T-cell (primary cell): ENCODE data around the gene ECM1. TPM values are rescaled to one million over a fixed set of nuclear protein-coding genes. Genes with fewer than 3 reads are reported as not detected.

ENCODE experiments used
- ATAC-seq, 4 experiments: fragments of 200-7000 bp in 3 of 4; fragments of 150-1000 bp in 1 of 4; cut with Tn5 transposase; replicated peaks in 1 of 4; 1 replicate in 3 of 4; 2 replicates in 1 of 4; pipeline ENCODE4 v1.10.0; 2021; ENCODE audit warnings: moderate library complexity in 3 of 4, mild to moderate bottlenecking in 2 of 4, moderate number of reproducible peaks in 1 of 4
- CTCF ChIA-PET, 2 donors: fragments of 300-600 bp; sonication (Branson Sonifier 250); formaldehyde crosslinking; loops; one replicate each; lab custom pipeline; 2022; ENCODE audit warnings: antibody characterized with exemption in 2 of 2; lab: Charles Lee
- POLR2A ChIA-PET, 2 donors: fragments of 300-600 bp; sonication (Branson Sonifier 250); formaldehyde crosslinking; loops; one replicate each; lab custom pipeline; 2022; ENCODE audit warnings: antibody characterized with exemption in 2 of 2; lab: Charles Lee
- DNase-seq, 35 experiments: peaks; one replicate each; pipeline versions ENCODE4 v3.0.0 to v3.0.0-alpha.2; 2013 to 2023
- H3K27ac ChIP-seq: one replicate; pipeline ENCODE4 v1.5.1; 2013; ENCODE audit warnings: low read length
- H3K27me3 ChIP-seq, 2 experiments: replicated peaks in 1 of 2; 1 replicate in 1 of 2; 2 replicates in 1 of 2; pipeline versions ENCODE4 v1.6.1 to v1.7.0; 2013; ENCODE audit warnings: low read length in 1 of 2, mixed read lengths in 1 of 2; ENCODE audit not compliant: control insufficient read depth in 2 of 2, insufficient read depth in 2 of 2; ENCODE audit errors: extremely low read depth in 1 of 2
- H3K36me3 ChIP-seq, 2 donors: 1 replicate in 1 of 2; 2 replicates in 1 of 2; pipeline versions ENCODE4 v1.6.1 to v1.7.0; 2013; ENCODE audit warnings: low read length in 1 of 2; ENCODE audit not compliant: control insufficient read depth in 2 of 2, insufficient read depth in 1 of 2; ENCODE audit errors: extremely low read depth in 1 of 2
- H3K4me1 ChIP-seq, 2 experiments: 1 replicate in 1 of 2; 2 replicates in 1 of 2; pipeline versions ENCODE4 v1.6.1 to v1.7.0; 2013; ENCODE audit warnings: low read length in 2 of 2, mixed read lengths in 1 of 2; ENCODE audit not compliant: insufficient read depth in 2 of 2, control insufficient read depth in 1 of 2; ENCODE audit errors: extremely low read depth in 1 of 2
- H3K4me3 ChIP-seq, 2 donors: 1 replicate in 1 of 2; 2 replicates in 1 of 2; pipeline versions ENCODE4 v1.5.1 to v1.7.0; 2013; ENCODE audit warnings: mild to moderate bottlenecking in 2 of 2, low read length in 1 of 2, moderate library complexity in 1 of 2; ENCODE audit not compliant: control insufficient read depth in 1 of 2; ENCODE audit errors: extremely low read depth in 1 of 2
- H3K9me3 ChIP-seq: 2 replicates; pipeline ENCODE4 v1.7.0; 2013
- H3K27ac Mint-ChIP-seq, 2 donors: one replicate each; pipeline ENCODE4 v1.8.0; 2020 to 2021; ENCODE audit warnings: mild to moderate bottlenecking in 2 of 2, mixed read lengths in 2 of 2
- H3K27me3 Mint-ChIP-seq, 2 donors: one replicate each; pipeline ENCODE4 v1.8.0; 2021 to 2022; ENCODE audit warnings: mixed read lengths in 2 of 2
- H3K36me3 Mint-ChIP-seq: one replicate; pipeline ENCODE4 v1.8.0; 2021; ENCODE audit warnings: mixed read lengths
- H3K4me1 Mint-ChIP-seq, 3 donors: one replicate each; pipeline ENCODE4 v1.8.0; 2020 to 2022; ENCODE audit warnings: mixed read lengths in 3 of 3, mild to moderate bottlenecking in 1 of 3
- H3K4me3 Mint-ChIP-seq, 3 donors: one replicate each; pipeline ENCODE4 v1.8.0; 2020 to 2022; ENCODE audit warnings: mild to moderate bottlenecking in 3 of 3, mixed read lengths in 3 of 3, moderate library complexity in 3 of 3
- H3K9me3 Mint-ChIP-seq, 3 donors: one replicate each; pipeline ENCODE4 v1.8.0; 2020 to 2022; ENCODE audit warnings: mixed read lengths in 3 of 3
- WGBS: methylation state at CpG from one replicate; pipeline ENCODE4 v1.1.5; 2013; ENCODE audit warnings: missing lambda C conversion rate; ENCODE audit not compliant: insufficient coverage; 5-methylcytosine and 5-hydroxymethylcytosine counted together
- total RNA-seq, 35 experiments: library from RNA in 6 of 35; stranded (reverse) in 6 of 35; fragments of 120-200 nt in 1 of 35; gene quantifications; one replicate each; pipeline versions ENCODE4 v1.2.1 to v1.2.4 and lab custom pipeline; 2013 to 2026

The ECM1 gene
- total RNA-seq, 5 donors from 2014 or later (not counting 1 experiment from before 2014, with no cell fraction given), result 0.25 to 2.9 (median 1.2) TPM

DNA sequence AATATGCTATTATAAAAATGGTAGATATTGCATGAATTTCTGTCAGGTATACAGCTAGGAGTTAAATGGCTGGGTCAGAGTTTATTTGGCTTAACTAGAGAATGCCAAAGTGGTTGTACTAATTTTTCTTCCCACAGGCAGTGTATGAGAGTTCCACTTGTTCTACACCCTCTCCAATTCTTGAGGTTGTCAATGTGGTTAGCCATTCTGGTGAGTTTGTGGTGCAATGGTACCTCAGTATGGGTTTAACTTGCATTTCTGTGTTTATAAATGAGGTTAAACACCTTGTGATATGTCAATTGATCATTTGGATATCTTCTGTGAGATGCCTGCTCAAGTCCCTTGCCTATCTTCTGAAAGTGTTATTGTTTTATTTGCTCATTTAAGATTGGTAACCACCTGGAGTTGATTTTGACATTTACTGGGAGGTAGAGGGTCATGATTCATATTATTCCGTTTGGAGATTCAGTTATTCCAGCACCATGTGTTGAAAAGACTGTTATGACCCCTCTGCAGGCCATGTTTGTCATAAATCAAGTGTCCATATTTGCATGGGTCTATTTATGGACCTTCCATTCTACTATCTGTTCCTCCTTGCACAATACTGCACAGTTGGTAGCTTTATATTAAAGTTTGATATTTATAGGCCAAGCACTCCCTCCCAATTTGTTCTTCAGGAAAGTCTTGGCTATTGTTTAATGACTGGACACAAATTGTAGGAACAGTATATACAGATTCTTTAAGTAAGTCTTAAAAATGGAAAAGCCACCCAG lies 13.5 kb downstream of the ECM1 start:
- H3K4me3 Mint-ChIP-seq, result no peak overlapping the region
- H3K9me3 Mint-ChIP-seq, result no peaks in the 10 kb centered on the region
- H3K4me1 Mint-ChIP-seq, result peaks cover 4 to 8% (median 5%) of the 10 kb centered on the region in 3 donors
- no CpG with 5 or more reads among the region's 1 CpG for WGBS
- ATAC-seq, result no peak
- POLR2A ChIA-PET, result no interaction called here
- Histone ChIP-seq H3K36me3 (no peaks in the 10 kb centered on the region), H3K27ac (no peak overlapping the region), H3K27me3 (no peaks in the 10 kb centered on the region), H3K4me1 (peaks cover 0 to 1% of the 10 kb centered on the region in 2 experiments), H3K9me3 (no peaks in the 10 kb centered on the region), H3K4me3 (no peak overlapping the region)
- no peak overlapping the region for H3K27ac Mint-ChIP-seq
- H3K27me3 Mint-ChIP-seq, result no peaks in the 10 kb centered on the region
- no peaks in the 10 kb centered on the region for H3K36me3 Mint-ChIP-seq
- CTCF ChIA-PET, result interaction anchor here in 1 of 2 donors (0.6 kb wide), 1 partner anchor 83 kb away, joined by 3 read pairs; no protein-coding TSS in a partner anchor
- no peak for DNase-seq

DNA sequence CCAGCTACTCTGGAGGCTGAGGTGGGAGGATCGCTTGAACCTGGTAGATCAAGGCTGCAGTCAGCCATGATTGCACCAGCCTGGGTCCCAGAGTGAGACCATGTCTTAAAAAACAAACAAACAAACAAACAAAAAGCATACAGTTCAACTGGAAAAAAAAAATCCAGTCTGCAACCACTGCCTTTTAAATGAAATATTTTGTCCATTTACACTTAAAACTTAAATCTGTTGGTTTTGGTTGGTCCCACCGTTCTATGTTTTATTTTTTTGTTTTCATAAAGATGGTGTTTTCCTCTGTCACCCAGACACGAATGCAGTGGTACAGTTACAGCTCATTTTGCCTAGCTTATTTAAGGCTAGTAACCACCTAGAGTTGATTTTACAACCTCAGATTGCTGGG lies 17.4 kb downstream of the ECM1 start:
- H3K4me1 Mint-ChIP-seq, result no peaks in the 10 kb centered on the region
- H3K9me3 Mint-ChIP-seq, result no peaks in the 10 kb centered on the region
- POLR2A ChIA-PET, result no interaction called here
- WGBS, result 80% methylated on average over 1 of the region's 3 CpGs
- no peaks in the 10 kb centered on the region for H3K27me3 Mint-ChIP-seq
- Histone ChIP-seq H3K27ac (no peak overlapping the region), H3K27me3 (no peaks in the 10 kb centered on the region), H3K36me3 (no peaks in the 10 kb centered on the region), H3K4me1 (no peaks in the 10 kb centered on the region), H3K4me3 (no peak overlapping the region), H3K9me3 (no peaks in the 10 kb centered on the region)
- H3K36me3 Mint-ChIP-seq, result no peaks in the 10 kb centered on the region
- H3K27ac Mint-ChIP-seq, result no peak overlapping the region
- no peak for ATAC-seq
- H3K4me3 Mint-ChIP-seq, result no peak overlapping the region
- CTCF ChIA-PET, result no interaction called here
- no peak for DNase-seq

DNA sequence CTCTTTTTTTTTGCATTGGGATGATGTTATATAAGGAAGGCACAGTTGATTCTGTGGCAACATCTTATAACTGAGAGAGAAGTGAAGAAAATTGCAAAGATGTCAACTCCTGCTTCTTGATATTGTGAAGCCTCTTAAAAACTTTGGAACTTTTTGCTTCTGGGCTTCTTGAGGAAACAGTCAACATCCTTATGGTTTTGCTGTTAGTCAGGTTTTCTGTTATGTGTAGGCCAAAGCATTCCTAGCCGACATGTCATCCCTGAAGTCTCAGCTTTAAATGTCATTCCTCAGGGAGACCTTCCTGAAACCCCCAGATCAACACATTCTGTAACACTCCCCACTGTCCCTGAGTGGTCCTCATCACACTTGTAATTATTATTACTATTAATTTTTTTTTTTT lies 20.3 kb downstream of the ECM1 start:
- Mint-ChIP-seq H3K4me1 (peaks cover 0 to 6% (median 3%) of the 10 kb centered on the region in 3 donors), H3K36me3 (no peaks in the 10 kb centered on the region), H3K27ac (no peak overlapping the region), H3K9me3 (no peaks in the 10 kb centered on the region), H3K27me3 (no peaks in the 10 kb centered on the region), H3K4me3 (no peak overlapping the region)
- Histone ChIP-seq H3K27me3 (no peaks in the 10 kb centered on the region), H3K4me1 (no peaks in the 10 kb centered on the region), H3K27ac (no peak overlapping the region), H3K36me3 (no peaks in the 10 kb centered on the region), H3K9me3 (no peaks in the 10 kb centered on the region), H3K4me3 (no peak overlapping the region)
- no peak for ATAC-seq
- WGBS, result no CpG with 5 or more reads among the region's 1 CpG
- CTCF ChIA-PET, result interaction anchor here (0.6 to 0.7 kb wide), 2 partner anchors 55 to 61 kb away, joined by 4 read pairs; no protein-coding TSS in a partner anchor
- DNase-seq, result no peak
- POLR2A ChIA-PET, result no interaction called here

DNA sequence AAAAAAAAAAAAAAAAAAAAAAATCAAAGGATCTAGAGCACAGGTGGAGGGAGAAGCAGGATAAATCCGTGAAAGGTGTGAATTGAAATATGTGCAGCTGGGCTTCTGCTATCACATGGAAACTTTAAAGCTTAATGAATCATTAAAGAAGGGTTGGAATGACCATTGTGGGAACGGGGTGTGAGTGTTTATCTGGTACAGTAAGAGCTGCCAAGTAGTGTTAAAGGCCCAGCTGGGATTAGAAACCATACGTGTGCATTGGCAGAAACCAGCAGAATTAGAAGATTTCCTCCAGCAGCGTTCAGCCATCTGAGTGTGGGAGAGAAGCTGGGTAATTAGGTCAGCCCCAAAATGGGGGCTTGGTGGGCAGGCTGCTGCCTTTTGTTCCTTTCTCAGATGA lies 21.1 kb downstream of the ECM1 start:
- H3K4me1 ChIP-seq, result no peaks in the 10 kb centered on the region
- DNase-seq, result no peak
- H3K4me3 ChIP-seq, result no peak overlapping the region
- 66% methylated on average over 4 of the region's 4 CpGs for WGBS
- ChIA-PET POLR2A (no interaction called here), CTCF (interaction anchor here in 1 of 2 donors (0.6 kb wide), 1 partner anchor 283 kb away, joined by 4 read pairs; no protein-coding TSS in a partner anchor)
- no peak overlapping the region for H3K27ac ChIP-seq
- H3K27me3 Mint-ChIP-seq, result no peaks in the 10 kb centered on the region
- H3K36me3 Mint-ChIP-seq, result no peaks in the 10 kb centered on the region
- peaks cover 0 to 6% (median 3%) of the 10 kb centered on the region in 3 donors for H3K4me1 Mint-ChIP-seq
- H3K27me3 ChIP-seq, result peaks cover 0 to 3% of the 10 kb centered on the region in 2 experiments
- no peaks in the 10 kb centered on the region for H3K9me3 ChIP-seq
- no peaks in the 10 kb centered on the region for H3K9me3 Mint-ChIP-seq
- H3K36me3 ChIP-seq, result no peaks in the 10 kb centered on the region
- H3K27ac Mint-ChIP-seq, result no peak overlapping the region
- no peak overlapping the region for H3K4me3 Mint-ChIP-seq
- no peak for ATAC-seq

DNA sequence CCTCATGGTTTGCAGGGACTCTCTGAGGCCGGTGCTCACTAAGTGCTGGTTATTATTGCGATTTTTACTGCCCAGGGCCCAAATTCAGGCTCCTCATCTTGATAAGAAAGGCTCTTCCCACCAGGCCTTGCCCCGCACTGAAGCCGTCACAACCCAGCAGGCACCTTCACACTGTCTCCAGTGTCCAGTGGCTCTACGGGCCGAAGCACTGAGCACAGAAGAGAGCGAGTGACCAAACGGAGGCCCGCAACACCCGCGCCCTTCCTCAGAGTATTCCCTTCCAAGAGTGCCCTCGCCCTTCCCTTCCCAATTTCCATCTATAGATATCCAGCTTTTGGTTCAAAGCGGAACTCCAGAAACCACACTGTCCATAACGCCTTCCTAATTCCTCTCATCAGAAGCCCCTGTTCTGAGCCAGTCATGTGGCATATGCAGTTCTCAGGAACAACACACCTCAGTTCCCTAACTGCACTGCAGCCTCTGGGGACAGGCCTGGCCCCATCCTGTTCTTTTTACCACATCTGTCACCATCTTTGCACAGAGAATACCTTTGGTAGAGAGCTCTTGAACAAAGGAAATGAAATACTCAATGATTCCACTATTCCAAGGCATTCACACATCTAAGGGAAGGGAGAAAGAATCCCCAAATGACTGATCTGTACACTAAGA lies 22.7 kb downstream of the ECM1 start:
- CTCF ChIA-PET, result no interaction called here
- no peaks in the 10 kb centered on the region for H3K9me3 ChIP-seq
- H3K27me3 ChIP-seq, result peaks cover 0 to 7% of the 10 kb centered on the region in 2 experiments
- peaks cover 0 to 6% (median 3%) of the 10 kb centered on the region in 3 donors for H3K4me1 Mint-ChIP-seq
- H3K36me3 ChIP-seq, result no peaks in the 10 kb centered on the region
- no peaks in the 10 kb centered on the region for H3K27me3 Mint-ChIP-seq
- no peak for ATAC-seq
- no peak overlapping the region for H3K27ac Mint-ChIP-seq
- no peaks in the 10 kb centered on the region for H3K4me1 ChIP-seq
- H3K9me3 Mint-ChIP-seq, result no peaks in the 10 kb centered on the region
- no peak overlapping the region for H3K4me3 ChIP-seq
- no peak overlapping the region for H3K4me3 Mint-ChIP-seq
- H3K27ac ChIP-seq, result no peak overlapping the region
- DNase-seq, result no peak
- H3K36me3 Mint-ChIP-seq, result no peaks in the 10 kb centered on the region
- POLR2A ChIA-PET, result interaction anchor here in 1 of 2 donors (0.6 kb wide), 1 partner anchor 86 kb away, joined by 3 read pairs; no protein-coding TSS in a partner anchor
- WGBS, result 98% methylated on average over 14 of the region's 14 CpGs

DNA sequence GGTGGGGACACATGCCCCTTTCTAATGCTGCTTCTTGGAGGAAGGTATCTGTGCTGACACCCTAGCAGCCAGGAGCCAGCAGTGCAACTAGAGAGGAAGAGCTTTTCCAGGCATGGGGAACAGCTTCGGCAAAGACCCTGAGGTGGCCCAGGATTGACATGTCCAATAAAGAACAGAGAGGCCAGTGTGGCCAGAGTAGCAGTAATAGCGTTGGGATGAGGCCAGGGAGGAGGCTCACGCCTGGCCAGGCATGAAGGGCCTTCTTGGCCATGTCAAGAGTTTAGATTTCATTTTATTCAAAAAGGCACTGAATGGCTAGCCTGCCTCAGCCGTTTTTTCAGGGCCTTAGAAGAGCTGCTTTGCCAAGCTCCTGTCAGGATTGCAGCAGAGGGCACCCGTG lies 25.0 kb downstream of the ECM1 start:
- no peak overlapping the region for H3K27ac ChIP-seq
- peaks cover 0 to 6% (median 3%) of the 10 kb centered on the region in 3 donors for H3K4me1 Mint-ChIP-seq
- no peak overlapping the region for H3K4me3 ChIP-seq
- H3K4me3 Mint-ChIP-seq, result no peak overlapping the region
- H3K36me3 ChIP-seq, result no peaks in the 10 kb centered on the region
- no peaks in the 10 kb centered on the region for H3K36me3 Mint-ChIP-seq
- H3K27ac Mint-ChIP-seq, result no peak overlapping the region
- peaks cover 0 to 8% of the 10 kb centered on the region in 2 experiments for H3K27me3 ChIP-seq
- H3K9me3 ChIP-seq, result no peaks in the 10 kb centered on the region
- DNase-seq, result no peak
- H3K9me3 Mint-ChIP-seq, result no peaks in the 10 kb centered on the region
- POLR2A ChIA-PET, result interaction anchor here in 1 of 2 donors (0.6 to 0.7 kb wide), 2 partner anchors 35 to 105 kb away, joined by 4 read pairs; no protein-coding TSS in a partner anchor
- ATAC-seq, result no peak
- 50% methylated on average over 5 of the region's 5 CpGs for WGBS
- CTCF ChIA-PET, result interaction anchor here (0.6 to 0.9 kb wide), 4 partner anchors 96 to 433 kb away, joined by 3 to 7 read pairs (median 3); no protein-coding TSS in a partner anchor
- H3K4me1 ChIP-seq, result no peaks in the 10 kb centered on the region
- no peaks in the 10 kb centered on the region for H3K27me3 Mint-ChIP-seq
